NOMO-1 treated with dmso at 0.1 percent for 144 hours (cell line): ENCODE data around the gene EYA2.
"Not testable (repeated sequence)": the region's sequence is repeated elsewhere in the genome, so short reads cannot be mapped to it uniquely, and the experiment has no call there.

Experiments used
- DNase-seq: peaks from one replicate; lab custom pipeline; 2025; ENCODE audit not compliant: unreplicated experiment; lab: John Stamatoyannopoulos, UW

EYA2 gene

GRCh38 chr20:46929902-46930301 lies 35.3 kb downstream of the EYA2 start:
- DNase-seq = no peak

- no peak for DNase-seq
Observed at GRCh38 chr20:46930640-46931339, 36.1 kb downstream of the EYA2 start.

GRCh38 chr20:46931699-46932098 lies 37.1 kb downstream of the EYA2 start:
- DNase-seq = no peak

- DNase-seq = not testable (repeated sequence)
Observed at GRCh38 chr20:46932439-46932838, 37.8 kb downstream of the EYA2 start.

GRCh38 chr20:46933150-46933549 lies 38.5 kb downstream of the EYA2 start:
- no peak for DNase-seq

- no peak for DNase-seq
Observed at GRCh38 chr20:46934746-46935287, 40.2 kb downstream of the EYA2 start.

GRCh38 chr20:46935394-46936017 lies 40.9 kb downstream of the EYA2 start:
- no peak for DNase-seq

- no peak for DNase-seq
Observed at GRCh38 chr20:46936415-46937156, 41.9 kb downstream of the EYA2 start.

- no peak for DNase-seq
Observed at GRCh38 chr20:46937157-46937523, 42.5 kb downstream of the EYA2 start.

GRCh38 chr20:46937533-46938226 lies 43.0 kb downstream of the EYA2 start:
- DNase-seq = no peak

- no peak for DNase-seq
Observed at GRCh38 chr20:46938434-46938833, 43.8 kb downstream of the EYA2 start.

GRCh38 chr20:46939031-46939965 lies 44.7 kb downstream of the EYA2 start:
- no peak for DNase-seq

- DNase-seq = no peak
Observed at GRCh38 chr20:46940616-46941015, 46.0 kb downstream of the EYA2 start.

- no peak for DNase-seq
Observed at GRCh38 chr20:46941404-46941803, 46.8 kb downstream of the EYA2 start.

- no peak for DNase-seq
Observed at GRCh38 chr20:46943861-46944591, 49.4 kb downstream of the EYA2 start.

- no peak for DNase-seq
Observed at GRCh38 chr20:46945465-46945864, 50.8 kb downstream of the EYA2 start.

GRCh38 chr20:46946181-46946624 lies 51.6 kb downstream of the EYA2 start:
- DNase-seq = no peak

GRCh38 chr20:46946796-46947195 lies 52.2 kb downstream of the EYA2 start:
- no peak for DNase-seq

GRCh38 chr20:46948081-46948480 lies 53.4 kb downstream of the EYA2 start:
- DNase-seq = no peak
